HepG2 (cell line): Measurements from ENCODE around the gene PLXND1. TPM values are rescaled to one million over a fixed set of nuclear protein-coding genes. Genes with fewer than 3 reads are reported as not detected.

Experiments
- BORCS8-MEF2B ChIP-seq: sonication (generic); formaldehyde crosslinking; IDR thresholded peaks from 2 replicates; pipeline ENCODE4 v1.8.0; 2022; ENCODE audit warnings: mild to moderate bottlenecking, missing genetic modification reagents
- CBFB ChIP-seq: sonication (generic); formaldehyde crosslinking; IDR thresholded peaks from 2 replicates; pipeline ENCODE4 v1.4.0; 2020; ENCODE audit warnings: missing genetic modification reagents
- CBX2 ChIP-seq, 2 experiments: fragments of 200-600 bp in 1 of 2; sonication (generic); formaldehyde crosslinking in 1 of 2; IDR thresholded peaks; 2 replicates each; pipeline versions ENCODE4 v1.7.0 to v1.8.1; 2018 to 2022; ENCODE audit warnings: low read depth in 2 of 2, low read length in 1 of 2, mild to moderate bottlenecking in 1 of 2, missing genetic modification reagents in 1 of 2
- CREB1 ChIP-seq, 2 experiments: fragments of 450-650 bp in 1 of 2; IDR thresholded peaks; 2 replicates each; pipeline ENCODE4 v1.6.1; 2016 to 2017; ENCODE audit warnings: control low read depth in 1 of 2, mild to moderate bottlenecking in 1 of 2, missing compliant biosample characterization in 1 of 2, missing genetic modification characterization in 1 of 2
- HDAC2 ChIP-seq: sonication (generic); formaldehyde crosslinking; IDR thresholded peaks from 2 replicates; pipeline ENCODE4 v1.4.0; 2020; ENCODE audit warnings: missing genetic modification reagents
- MED8 ChIP-seq: sonication (generic); formaldehyde crosslinking; IDR thresholded peaks from 2 replicates; pipeline ENCODE4 v1.8.1; 2023; ENCODE audit warnings: mild to moderate bottlenecking, missing genetic modification reagents; ENCODE audit not compliant: insufficient replicate concordance
- SRSF4 ChIP-seq: fragments of 200-400 bp; formaldehyde crosslinking; IDR thresholded peaks from one replicate; pipeline ENCODE4 v1.6.1; 2018; ENCODE audit warnings: mild to moderate bottlenecking, low read depth, low read length, moderate library complexity; ENCODE audit not compliant: poor library complexity, severe bottlenecking
- TGIF2 ChIP-seq: IDR thresholded peaks from 2 replicates; pipeline ENCODE4 v1.6.1; 2016; ENCODE audit warnings: control low read depth, missing compliant biosample characterization
- YEATS4 ChIP-seq: sonication (generic); formaldehyde crosslinking; IDR thresholded peaks from 2 replicates; pipeline ENCODE4 v1.4.0; 2020; ENCODE audit warnings: missing genetic modification reagents, borderline replicate concordance
- ZNF773 ChIP-seq: sonication (generic); formaldehyde crosslinking; IDR thresholded peaks from 2 replicates; pipeline ENCODE4 v1.4.0; 2020; ENCODE audit warnings: missing genetic modification reagents, borderline replicate concordance
- ZNF781 ChIP-seq: sonication (generic); formaldehyde crosslinking; IDR thresholded peaks from 2 replicates; pipeline ENCODE4 v1.5.1; 2020; ENCODE audit warnings: borderline replicate concordance, mild to moderate bottlenecking, missing genetic modification reagents; ENCODE audit errors: not compliant biosample characterization
- ZNF816 ChIP-seq: sonication (generic); formaldehyde crosslinking; IDR thresholded peaks from 2 replicates; pipeline ENCODE4 v1.8.0; 2022; ENCODE audit warnings: missing genetic modification reagents, mild to moderate bottlenecking, borderline replicate concordance
- polyA plus RNA-seq, 8 experiments: library from polyadenylated mRNA; depleted of rRNA in 3 of 8; stranded (reverse) in 7 of 8; unstranded in 1 of 8; fragments of >200 nt; fragmentation: Illumina TruSeq in 4 of 8; extraction: Trizol in 4 of 8; gene quantifications; 2 replicates each; pipeline versions ENCODE4 v1.2.1 to v1.2.3, GENCODE V29; 2011 to 2016; ENCODE audit warnings: low read depth in 4 of 8, missing spikeins in 1 of 8, mixed read lengths in 1 of 8; ENCODE audit not compliant: insufficient read depth in 1 of 8
- total RNA-seq, 5 experiments: library from RNA; depleted of rRNA; stranded (reverse); fragments of >200 nt; fragmentation: Illumina TruSeq; extraction: Trizol; gene quantifications; 2 replicates each; pipeline ENCODE4 v1.2.3, GENCODE V29; 2016; ENCODE audit warnings: low read depth in 1 of 5
- TF ChIP-seq, protein P1 (sequence below): sonication (generic); formaldehyde crosslinking; IDR thresholded peaks from 2 replicates; pipeline ENCODE4 v1.5.0; 2020; ENCODE audit warnings: mild to moderate bottlenecking, missing genetic modification reagents, borderline replicate concordance
- TF ChIP-seq, protein P2 (sequence below): sonication (generic); formaldehyde crosslinking; conservative IDR thresholded peaks from 2 replicates; pipeline ENCODE4 v1.4.0; 2020; ENCODE audit warnings: missing genetic modification reagents
- TF ChIP-seq, protein P3 (sequence below): sonication (generic); formaldehyde crosslinking; IDR thresholded peaks from 2 replicates; pipeline ENCODE4 v1.5.0; 2020; ENCODE audit warnings: missing genetic modification reagents, mild to moderate bottlenecking, borderline replicate concordance
- TF ChIP-seq, protein P4 (sequence below), 2 experiments: sonication (generic) in 1 of 2; formaldehyde crosslinking in 1 of 2; IDR thresholded peaks; 2 replicates each; pipeline versions ENCODE4 v1.6.1 to v1.9.0; 2014 to 2022; ENCODE audit warnings: antibody characterized with exemption in 1 of 2, borderline replicate concordance in 1 of 2, inconsistent platforms in 1 of 2, low read depth in 1 of 2, missing genetic modification reagents in 1 of 2

PLXND1 gene
- total and polyA plus RNA-seq, 2 of the 13 experiments (the other 11 are each of a cell fraction or from before 2014, with no cell fraction given): 15.9 to 42.0 TPM

DNA sequence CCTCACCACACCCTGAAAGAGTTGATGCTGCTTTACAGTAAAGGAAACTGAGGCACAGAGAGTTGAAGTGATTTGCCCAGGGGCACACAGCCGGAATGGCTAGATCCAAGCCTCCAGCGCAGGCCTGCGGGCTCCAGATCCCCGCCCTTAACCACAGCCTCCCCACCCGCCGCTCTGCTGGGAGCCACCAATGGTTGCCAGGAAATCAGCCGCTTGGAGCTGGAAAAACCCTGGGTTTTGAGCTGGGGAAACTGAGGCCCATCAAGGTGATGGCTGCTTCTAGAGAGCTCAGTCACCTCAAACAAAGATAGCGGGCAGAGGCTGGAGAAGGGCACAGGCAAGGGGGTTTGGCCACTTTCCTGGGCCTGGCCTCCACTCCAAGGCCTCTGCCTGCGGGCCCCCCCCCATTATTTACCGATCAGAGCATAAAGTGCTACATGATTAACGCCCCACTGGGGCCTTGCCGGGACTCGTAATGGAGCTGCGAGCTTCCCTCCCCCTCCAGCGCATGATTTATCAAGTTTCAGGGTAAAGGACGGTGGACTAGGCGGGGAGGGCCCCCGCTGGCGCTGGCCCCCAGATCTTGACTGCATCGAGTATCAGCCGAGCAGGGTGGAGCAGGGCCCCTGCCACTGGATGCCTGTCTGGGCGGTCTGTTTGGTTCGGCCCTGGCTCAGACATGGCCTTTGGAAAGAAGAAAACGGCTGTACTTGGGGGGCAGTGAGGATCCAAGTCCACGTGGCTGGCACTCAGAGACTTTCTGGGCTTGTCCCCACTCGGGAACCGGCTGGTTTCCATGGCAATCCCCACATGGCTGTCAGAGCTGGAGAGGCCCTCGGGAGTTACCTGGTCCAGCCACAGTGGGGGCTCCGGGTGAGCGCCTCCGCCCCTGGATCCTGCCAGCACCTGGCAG is 9.1 kb downstream of the PLXND1 start (continued):
- TF ChIP-seq HDAC2 (CRISPR knock-in tag): peak; percentile 11; the same call in 1 of the 2 replicates
- no peak for TF ChIP-seq ZNF816 (CRISPR knock-in tag)
- no peak for TF ChIP-seq MED8 (CRISPR knock-in tag)
- no peak for TF ChIP-seq SRSF4
- TF ChIP-seq, protein P1, sequence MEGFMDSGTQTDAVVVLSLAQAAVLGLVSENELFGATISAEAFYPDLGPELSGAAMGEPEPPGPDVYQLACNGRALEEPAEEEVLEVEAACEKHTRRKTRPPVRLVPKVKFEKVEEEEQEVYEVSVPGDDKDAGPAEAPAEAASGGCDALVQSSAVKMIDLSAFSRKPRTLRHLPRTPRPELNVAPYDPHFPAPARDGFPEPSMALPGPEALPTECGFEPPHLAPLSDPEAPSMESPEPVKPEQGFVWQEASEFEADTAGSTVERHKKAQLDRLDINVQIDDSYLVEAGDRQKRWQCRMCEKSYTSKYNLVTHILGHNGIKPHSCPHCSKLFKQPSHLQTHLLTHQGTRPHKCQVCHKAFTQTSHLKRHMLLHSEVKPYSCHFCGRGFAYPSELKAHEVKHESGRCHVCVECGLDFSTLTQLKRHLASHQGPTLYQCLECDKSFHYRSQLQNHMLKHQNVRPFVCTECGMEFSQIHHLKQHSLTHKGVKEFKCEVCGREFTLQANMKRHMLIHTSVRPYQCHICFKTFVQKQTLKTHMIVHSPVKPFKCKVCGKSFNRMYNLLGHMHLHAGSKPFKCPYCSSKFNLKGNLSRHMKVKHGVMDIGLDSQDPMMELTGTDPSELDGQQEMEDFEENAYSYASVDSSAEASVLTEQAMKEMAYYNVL (CRISPR knock-in tag): no peak
- TF ChIP-seq ZNF781: no peak
- TF ChIP-seq CBFB: no peak
- no peak for TF ChIP-seq CREB1 (IDR thresholded peaks at IDR 0.05)
- no peak for TF ChIP-seq CREB1 (CRISPR knock-in tag; IDR thresholded peaks at IDR 0.05)
- no peak for TF ChIP-seq CBX2 (IDR thresholded peaks at IDR 0.05; ENCODE audit: low read depth, low read length)
- no peak for TF ChIP-seq CBX2 (CRISPR knock-in tag; IDR thresholded peaks at IDR 0.05; ENCODE audit: low read depth)
- TF ChIP-seq, protein P2, sequence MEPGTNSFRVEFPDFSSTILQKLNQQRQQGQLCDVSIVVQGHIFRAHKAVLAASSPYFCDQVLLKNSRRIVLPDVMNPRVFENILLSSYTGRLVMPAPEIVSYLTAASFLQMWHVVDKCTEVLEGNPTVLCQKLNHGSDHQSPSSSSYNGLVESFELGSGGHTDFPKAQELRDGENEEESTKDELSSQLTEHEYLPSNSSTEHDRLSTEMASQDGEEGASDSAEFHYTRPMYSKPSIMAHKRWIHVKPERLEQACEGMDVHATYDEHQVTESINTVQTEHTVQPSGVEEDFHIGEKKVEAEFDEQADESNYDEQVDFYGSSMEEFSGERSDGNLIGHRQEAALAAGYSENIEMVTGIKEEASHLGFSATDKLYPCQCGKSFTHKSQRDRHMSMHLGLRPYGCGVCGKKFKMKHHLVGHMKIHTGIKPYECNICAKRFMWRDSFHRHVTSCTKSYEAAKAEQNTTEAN (CRISPR knock-in tag): no peak
- no peak for TF ChIP-seq BORCS8-MEF2B (CRISPR knock-in tag)
- no peak for TF ChIP-seq ZNF773 (CRISPR knock-in tag)
- TF ChIP-seq, protein P3, sequence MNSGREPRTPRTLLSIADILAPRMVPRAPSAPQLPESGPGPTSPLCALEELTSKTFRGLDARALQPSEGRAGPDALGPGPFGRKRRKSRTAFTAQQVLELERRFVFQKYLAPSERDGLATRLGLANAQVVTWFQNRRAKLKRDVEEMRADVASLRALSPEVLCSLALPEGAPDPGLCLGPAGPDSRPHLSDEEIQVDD (CRISPR knock-in tag): no peak
- TF ChIP-seq YEATS4 (CRISPR knock-in tag): peak; percentile 16; the same call in 1 of the 2 replicates
- TF ChIP-seq, protein P4, sequence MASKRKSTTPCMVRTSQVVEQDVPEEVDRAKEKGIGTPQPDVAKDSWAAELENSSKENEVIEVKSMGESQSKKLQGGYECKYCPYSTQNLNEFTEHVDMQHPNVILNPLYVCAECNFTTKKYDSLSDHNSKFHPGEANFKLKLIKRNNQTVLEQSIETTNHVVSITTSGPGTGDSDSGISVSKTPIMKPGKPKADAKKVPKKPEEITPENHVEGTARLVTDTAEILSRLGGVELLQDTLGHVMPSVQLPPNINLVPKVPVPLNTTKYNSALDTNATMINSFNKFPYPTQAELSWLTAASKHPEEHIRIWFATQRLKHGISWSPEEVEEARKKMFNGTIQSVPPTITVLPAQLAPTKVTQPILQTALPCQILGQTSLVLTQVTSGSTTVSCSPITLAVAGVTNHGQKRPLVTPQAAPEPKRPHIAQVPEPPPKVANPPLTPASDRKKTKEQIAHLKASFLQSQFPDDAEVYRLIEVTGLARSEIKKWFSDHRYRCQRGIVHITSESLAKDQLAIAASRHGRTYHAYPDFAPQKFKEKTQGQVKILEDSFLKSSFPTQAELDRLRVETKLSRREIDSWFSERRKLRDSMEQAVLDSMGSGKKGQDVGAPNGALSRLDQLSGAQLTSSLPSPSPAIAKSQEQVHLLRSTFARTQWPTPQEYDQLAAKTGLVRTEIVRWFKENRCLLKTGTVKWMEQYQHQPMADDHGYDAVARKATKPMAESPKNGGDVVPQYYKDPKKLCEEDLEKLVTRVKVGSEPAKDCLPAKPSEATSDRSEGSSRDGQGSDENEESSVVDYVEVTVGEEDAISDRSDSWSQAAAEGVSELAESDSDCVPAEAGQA (IDR thresholded peaks at IDR 0.05; ENCODE audit: low read depth): no peak
- TF ChIP-seq, protein P4 (CRISPR knock-in tag; IDR thresholded peaks at IDR 0.05; ENCODE audit: borderline replicate concordance): 0 out of 2 replicates have a peak, but pooled peaks have one; percentile 54
- TF ChIP-seq TGIF2 (CRISPR knock-in tag): no peak
